Measurements from ENCODE around the gene CST11.

- no peak for TF ChIP-seq EP300 (IDR thresholded peaks at IDR 0.05)
- TF ChIP-seq, protein P1, sequence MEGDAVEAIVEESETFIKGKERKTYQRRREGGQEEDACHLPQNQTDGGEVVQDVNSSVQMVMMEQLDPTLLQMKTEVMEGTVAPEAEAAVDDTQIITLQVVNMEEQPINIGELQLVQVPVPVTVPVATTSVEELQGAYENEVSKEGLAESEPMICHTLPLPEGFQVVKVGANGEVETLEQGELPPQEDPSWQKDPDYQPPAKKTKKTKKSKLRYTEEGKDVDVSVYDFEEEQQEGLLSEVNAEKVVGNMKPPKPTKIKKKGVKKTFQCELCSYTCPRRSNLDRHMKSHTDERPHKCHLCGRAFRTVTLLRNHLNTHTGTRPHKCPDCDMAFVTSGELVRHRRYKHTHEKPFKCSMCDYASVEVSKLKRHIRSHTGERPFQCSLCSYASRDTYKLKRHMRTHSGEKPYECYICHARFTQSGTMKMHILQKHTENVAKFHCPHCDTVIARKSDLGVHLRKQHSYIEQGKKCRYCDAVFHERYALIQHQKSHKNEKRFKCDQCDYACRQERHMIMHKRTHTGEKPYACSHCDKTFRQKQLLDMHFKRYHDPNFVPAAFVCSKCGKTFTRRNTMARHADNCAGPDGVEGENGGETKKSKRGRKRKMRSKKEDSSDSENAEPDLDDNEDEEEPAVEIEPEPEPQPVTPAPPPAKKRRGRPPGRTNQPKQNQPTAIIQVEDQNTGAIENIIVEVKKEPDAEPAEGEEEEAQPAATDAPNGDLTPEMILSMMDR (IDR thresholded peaks at IDR 0.05), result no peak
These were observed 26.4 kb upstream of the CST11 start for GRCh38 chr20:23479043-23479442.

Data from tibial nerve (tissue), 4 donors.